Activated CD4-positive, alpha-beta T cell treated with anti-CD3 and anti-CD28 coated beads, Interleukin-2, amount 10 ng/mL, durations not matched to agents 7 days and 5 days (primary cell): Measurements from ENCODE around the gene FLNB. TPM values are rescaled to one million over a fixed set of nuclear protein-coding genes. Genes with fewer than 3 reads are reported as not detected.
A peak's percentile ranks its signal among the peaks of the same experiment; 100 is the strongest.
"Not testable (repeated sequence)": the region's sequence is repeated elsewhere in the genome, so short reads cannot be mapped to it uniquely, and the experiment has no call there.

ENCODE experiments used
- CTCF ChIA-PET: fragments of 350-600 bp; sonication (Branson Sonifier 250); formaldehyde crosslinking; loops from one replicate; lab custom pipeline; 2021; ENCODE audit warnings: antibody characterized with exemption; lab: Charles Lee
- POLR2A ChIA-PET: fragments of 350-600 bp; sonication (Branson Sonifier 250); formaldehyde crosslinking; loops from one replicate; lab custom pipeline; 2021; ENCODE audit warnings: antibody characterized with exemption; lab: Charles Lee
- DNase-seq: peaks from one replicate; pipeline ENCODE4 v3.0.0-alpha.2; 2020
- H3K27ac Mint-ChIP-seq: one replicate; pipeline ENCODE4 v1.8.0; 2021; ENCODE audit warnings: mild to moderate bottlenecking, moderate library complexity, mixed read lengths
- H3K27me3 Mint-ChIP-seq: one replicate; pipeline ENCODE4 v1.8.0; 2021; ENCODE audit warnings: mixed read lengths
- H3K36me3 Mint-ChIP-seq: one replicate; pipeline ENCODE4 v1.8.0; 2021; ENCODE audit warnings: low read depth, mixed read lengths
- H3K4me1 Mint-ChIP-seq: one replicate; pipeline ENCODE4 v1.8.0; 2021; ENCODE audit warnings: mixed read lengths
- H3K4me3 Mint-ChIP-seq: one replicate; pipeline ENCODE4 v1.8.0; 2021; ENCODE audit warnings: mild to moderate bottlenecking, moderate library complexity, mixed read lengths
- H3K9me3 Mint-ChIP-seq: one replicate; pipeline ENCODE4 v1.8.0; 2021; ENCODE audit warnings: mixed read lengths
- total RNA-seq, 2 experiments: library from RNA; stranded (reverse); gene quantifications; one replicate each; pipeline ENCODE4 v1.2.3, GENCODE V29; 2021

The FLNB gene
- total RNA-seq, 2 experiments from 2014 or later: 27.2 to 28.1 TPM

GRCh38 chr3:58042947-58043707 is 34.9 kb downstream of the FLNB start:
- ChIA-PET CTCF (interaction anchor here (0.6 to 1.4 kb wide), 4 partner anchors 9 to 1292 kb away, joined by 3 to 5 read pairs (median 4); no protein-coding TSS in a partner anchor), POLR2A (no interaction called here)
- Mint-ChIP-seq H3K9me3 (no peaks in the 10 kb centered on the region), H3K27ac (no peak overlapping the region), H3K4me1 (peaks cover 19% of the 10 kb centered on the region), H3K27me3 (no peaks in the 10 kb centered on the region), H3K4me3 (no peak overlapping the region), H3K36me3 (no peaks in the 10 kb centered on the region)
- no peak for DNase-seq

- no peak overlapping the region for H3K27ac Mint-ChIP-seq
- no peaks in the 10 kb centered on the region for H3K27me3 Mint-ChIP-seq
- H3K4me3 Mint-ChIP-seq: no peak overlapping the region
- H3K9me3 Mint-ChIP-seq: no peaks in the 10 kb centered on the region
- POLR2A ChIA-PET: no interaction called here
- H3K4me1 Mint-ChIP-seq: peaks cover 18% of the 10 kb centered on the region
- no peaks in the 10 kb centered on the region for H3K36me3 Mint-ChIP-seq
- CTCF ChIA-PET: no interaction called here
- no peak for DNase-seq
These were observed 35.7 kb downstream of the FLNB start for GRCh38 chr3:58043933-58044332.

- Mint-ChIP-seq H3K36me3 (no peaks in the 10 kb centered on the region), H3K27ac (peak overlapping the region; percentile 9)
These were observed 36.7 kb downstream of the FLNB start for GRCh38 chr3:58044691-58045483.

GRCh38 chr3:58047826-58048225 is 39.6 kb downstream of the FLNB start:
- POLR2A ChIA-PET: interaction anchor here (0.6 kb wide), 1 partner anchor 51 kb away, joined by 3 read pairs; no protein-coding TSS in a partner anchor
- H3K27ac Mint-ChIP-seq: no peak overlapping the region
- H3K4me1 Mint-ChIP-seq: peaks cover 7% of the 10 kb centered on the region
- H3K36me3 Mint-ChIP-seq: no peaks in the 10 kb centered on the region
- no peaks in the 10 kb centered on the region for H3K9me3 Mint-ChIP-seq
- no peaks in the 10 kb centered on the region for H3K27me3 Mint-ChIP-seq
- DNase-seq: no peak
- CTCF ChIA-PET: no interaction called here
- no peak overlapping the region for H3K4me3 Mint-ChIP-seq

More at GRCh38 chr3:58044691-58045483, 36.7 kb downstream of the FLNB start:
- H3K4me1 Mint-ChIP-seq: peaks cover 18% of the 10 kb centered on the region
- DNase-seq: no peak
- no peak overlapping the region for H3K4me3 Mint-ChIP-seq
- no peaks in the 10 kb centered on the region for H3K27me3 Mint-ChIP-seq
- H3K9me3 Mint-ChIP-seq: no peaks in the 10 kb centered on the region
- POLR2A ChIA-PET: no interaction called here
- CTCF ChIA-PET: no interaction called here

- H3K4me1 Mint-ChIP-seq: peaks cover 7% of the 10 kb centered on the region
- no peak overlapping the region for H3K4me3 Mint-ChIP-seq
- H3K9me3 Mint-ChIP-seq: no peaks in the 10 kb centered on the region
- no peak for DNase-seq
- ChIA-PET POLR2A (interaction anchor here (0.6 kb wide), 1 partner anchor 50 kb away, joined by 3 read pairs; no protein-coding TSS in a partner anchor), CTCF (interaction anchor here (1.3 kb wide), 1 partner anchor 74 kb away, joined by 3 read pairs; no protein-coding TSS in a partner anchor)
- no peak overlapping the region for H3K27ac Mint-ChIP-seq
- no peaks in the 10 kb centered on the region for H3K27me3 Mint-ChIP-seq
- H3K36me3 Mint-ChIP-seq: no peaks in the 10 kb centered on the region
These were observed 40.1 kb downstream of the FLNB start for GRCh38 chr3:58048301-58048700.

- H3K4me3 Mint-ChIP-seq: no peak overlapping the region
- ChIA-PET POLR2A (no interaction called here), CTCF (interaction anchor here (0.5 to 1.3 kb wide), 4 partner anchors 16 to 1809 kb away, joined by 3 to 4 read pairs (median 4); no protein-coding TSS in a partner anchor)
- peaks cover 7% of the 10 kb centered on the region for H3K4me1 Mint-ChIP-seq
- no peak overlapping the region for H3K27ac Mint-ChIP-seq
- H3K36me3 Mint-ChIP-seq: no peaks in the 10 kb centered on the region
- no peaks in the 10 kb centered on the region for H3K9me3 Mint-ChIP-seq
- H3K27me3 Mint-ChIP-seq: no peaks in the 10 kb centered on the region
- no peak for DNase-seq
These were observed 41.0 kb downstream of the FLNB start for GRCh38 chr3:58049143-58049785.

GRCh38 chr3:58051196-58051595 is 43.0 kb downstream of the FLNB start:
- H3K27me3 Mint-ChIP-seq: no peaks in the 10 kb centered on the region
- no peak for DNase-seq
- ChIA-PET CTCF (interaction anchor here (0.6 kb wide), 1 partner anchor 32 kb away, joined by 5 read pairs; no protein-coding TSS in a partner anchor), POLR2A (no interaction called here)
- no peak overlapping the region for H3K27ac Mint-ChIP-seq
- no peak overlapping the region for H3K4me3 Mint-ChIP-seq
- no peaks in the 10 kb centered on the region for H3K9me3 Mint-ChIP-seq
- no peaks in the 10 kb centered on the region for H3K36me3 Mint-ChIP-seq
- H3K4me1 Mint-ChIP-seq: peaks cover 7% of the 10 kb centered on the region

- CTCF ChIA-PET: interaction anchor here (0.6 to 1.1 kb wide), 4 partner anchors 10 to 33 kb away, joined by 3 to 5 read pairs (median 5); no protein-coding TSS in a partner anchor
- H3K27ac Mint-ChIP-seq, H3K4me1 Mint-ChIP-seq, H3K36me3 Mint-ChIP-seq, DNase-seq, H3K9me3 Mint-ChIP-seq, H3K4me3 Mint-ChIP-seq, H3K27me3 Mint-ChIP-seq, POLR2A ChIA-PET: not testable (repeated sequence)
These were observed 43.5 kb downstream of the FLNB start for GRCh38 chr3:58051658-58052261.

GRCh38 chr3:58052373-58053273 is 44.4 kb downstream of the FLNB start:
- H3K4me3 Mint-ChIP-seq: no peak overlapping the region
- H3K36me3 Mint-ChIP-seq: no peaks in the 10 kb centered on the region
- peak overlapping the region; percentile 31 for H3K27ac Mint-ChIP-seq
- H3K4me1 Mint-ChIP-seq: peaks cover 7% of the 10 kb centered on the region
- ChIA-PET CTCF (interaction anchor here (0.6 to 1.2 kb wide), 6 partner anchors 11 to 115 kb away, joined by 3 to 5 read pairs (median 3); partner anchors contain the start of gene FLNB), POLR2A (no interaction called here)
- no peaks in the 10 kb centered on the region for H3K27me3 Mint-ChIP-seq
- no peak for DNase-seq
- no peaks in the 10 kb centered on the region for H3K9me3 Mint-ChIP-seq

GRCh38 chr3:58054652-58055051 is 46.4 kb downstream of the FLNB start:
- Mint-ChIP-seq H3K4me3 (no peak overlapping the region), H3K36me3 (no peaks in the 10 kb centered on the region), H3K27me3 (no peaks in the 10 kb centered on the region), H3K9me3 (no peaks in the 10 kb centered on the region), H3K27ac (no peak overlapping the region), H3K4me1 (peaks cover 7% of the 10 kb centered on the region)
- ChIA-PET POLR2A (no interaction called here), CTCF (no interaction called here)
- DNase-seq: no peak

GRCh38 chr3:58055314-58055713 is 47.1 kb downstream of the FLNB start:
- ChIA-PET POLR2A (no interaction called here), CTCF (no interaction called here)
- Mint-ChIP-seq H3K36me3 (no peaks in the 10 kb centered on the region), H3K4me1 (peaks cover 7% of the 10 kb centered on the region), H3K4me3 (no peak overlapping the region), H3K9me3 (no peaks in the 10 kb centered on the region), H3K27ac (no peak overlapping the region), H3K27me3 (no peaks in the 10 kb centered on the region)
- no peak for DNase-seq
